Measurements from ENCODE around the gene NDRG2. TPM values are rescaled to one million over a fixed set of nuclear protein-coding genes. Genes with fewer than 3 reads are reported as not detected.
A peak's percentile ranks its signal among the peaks of the same experiment; 100 is the strongest.

NDRG2 gene
- total and polyA plus RNA-seq, 4 donors = 46.1 to 112 (median 58.6) TPM

DNA sequence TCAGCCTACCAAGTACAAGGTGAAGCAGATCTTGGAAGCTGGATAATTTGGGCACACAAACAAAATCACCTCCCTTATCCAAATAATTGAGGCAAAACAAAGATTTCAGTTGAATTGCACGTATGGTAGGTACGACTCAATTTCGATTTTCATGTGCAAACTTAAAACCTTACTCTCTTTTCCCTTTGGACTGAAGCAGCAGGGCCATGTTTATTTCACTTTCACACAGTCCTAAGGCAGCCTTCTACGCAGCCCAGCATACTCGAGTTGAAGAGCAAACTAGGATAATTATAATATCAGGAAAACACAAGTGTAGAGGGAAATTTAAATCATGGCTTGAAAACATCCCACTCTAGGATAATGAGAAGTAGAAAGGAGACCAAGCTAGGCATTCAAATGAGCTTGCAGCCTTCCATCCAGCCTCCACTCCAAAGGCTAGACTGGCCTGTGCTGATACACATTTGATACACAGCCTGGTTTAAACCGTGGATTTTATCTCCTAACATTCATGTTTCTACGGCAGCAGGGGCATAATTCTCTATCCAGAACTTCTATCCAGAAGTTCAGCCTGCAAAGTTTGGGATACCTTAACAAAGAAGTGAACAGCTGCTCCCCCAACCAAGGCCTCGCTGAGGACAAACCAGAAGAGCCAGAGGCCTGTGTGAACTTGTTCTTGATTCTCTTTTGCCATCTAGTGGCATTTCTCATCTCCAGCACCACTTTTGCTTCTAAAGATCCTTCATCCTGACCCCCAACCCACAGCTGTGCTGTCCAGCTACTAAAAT, 14.9 kb upstream of the NDRG2 start:
- TF ChIP-seq, protein P1, sequence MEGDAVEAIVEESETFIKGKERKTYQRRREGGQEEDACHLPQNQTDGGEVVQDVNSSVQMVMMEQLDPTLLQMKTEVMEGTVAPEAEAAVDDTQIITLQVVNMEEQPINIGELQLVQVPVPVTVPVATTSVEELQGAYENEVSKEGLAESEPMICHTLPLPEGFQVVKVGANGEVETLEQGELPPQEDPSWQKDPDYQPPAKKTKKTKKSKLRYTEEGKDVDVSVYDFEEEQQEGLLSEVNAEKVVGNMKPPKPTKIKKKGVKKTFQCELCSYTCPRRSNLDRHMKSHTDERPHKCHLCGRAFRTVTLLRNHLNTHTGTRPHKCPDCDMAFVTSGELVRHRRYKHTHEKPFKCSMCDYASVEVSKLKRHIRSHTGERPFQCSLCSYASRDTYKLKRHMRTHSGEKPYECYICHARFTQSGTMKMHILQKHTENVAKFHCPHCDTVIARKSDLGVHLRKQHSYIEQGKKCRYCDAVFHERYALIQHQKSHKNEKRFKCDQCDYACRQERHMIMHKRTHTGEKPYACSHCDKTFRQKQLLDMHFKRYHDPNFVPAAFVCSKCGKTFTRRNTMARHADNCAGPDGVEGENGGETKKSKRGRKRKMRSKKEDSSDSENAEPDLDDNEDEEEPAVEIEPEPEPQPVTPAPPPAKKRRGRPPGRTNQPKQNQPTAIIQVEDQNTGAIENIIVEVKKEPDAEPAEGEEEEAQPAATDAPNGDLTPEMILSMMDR (IDR thresholded peaks at IDR 0.05; ENCODE audit: control extremely low read depth, extremely low read depth) = peak; percentile 45
- Histone ChIP-seq H3K27ac (ENCODE audit: low read depth in 1 of 2, low read length in 1 of 2) (peak overlapping the region; percentile 68 to 71), H3K9ac (ENCODE audit: insufficient read depth in 1 of 2, low read length in 2 of 2) (peak overlapping the region in 1 of 2 donors; percentile 61), H3K36me3 (ENCODE audit: control insufficient read depth in 4 of 4, insufficient read depth in 4 of 4, low read length in 4 of 4) (no peaks in the 10 kb centered on the region), H3K4me1 (ENCODE audit: control insufficient read depth in 5 of 5, insufficient read depth in 5 of 5, low read length in 5 of 5) (peaks cover 12 to 26% (median 23%) of the 10 kb centered on the region in 5 donors), H3K9me3 (ENCODE audit: control insufficient read depth in 4 of 4, insufficient read depth in 3 of 4, low read length in 3 of 4) (peaks cover 0 to 2% (median 0%) of the 10 kb centered on the region in 4 donors), H3K4me3 (no peak overlapping the region), H3K27me3 (ENCODE audit: control insufficient read depth in 3 of 3, insufficient read depth in 3 of 3, low read length in 2 of 3) (no peaks in the 10 kb centered on the region)
- DNase-seq (peak; percentile 68 to 91 (median 88)), ATAC-seq (ENCODE audit: insufficient read depth, low FRiP score) (no peak)
- 49 to 61% methylated on average over 8 of the region's 8 CpGs for WGBS, 2 donors

- peak overlapping the region; percentile 68 to 71 for H3K27ac ChIP-seq (ENCODE audit: low read depth in 1 of 2, low read length in 1 of 2)
- ATAC-seq (ENCODE audit: insufficient read depth, low FRiP score) (peak; percentile 15), DNase-seq (peak; percentile 89 to 98 (median 94))
- peaks cover 7 to 26% (median 22%) of the 10 kb centered on the region in 5 donors for H3K4me1 ChIP-seq (ENCODE audit: control insufficient read depth in 5 of 5, insufficient read depth in 5 of 5, low read length in 5 of 5)
- no peaks in the 10 kb centered on the region for H3K27me3 ChIP-seq (ENCODE audit: control insufficient read depth in 3 of 3, insufficient read depth in 3 of 3, low read length in 2 of 3)
- H3K4me3 ChIP-seq = no peak overlapping the region
- TF ChIP-seq, protein P1 (IDR thresholded peaks at IDR 0.05; ENCODE audit: control extremely low read depth, extremely low read depth) = no peak
- H3K36me3 ChIP-seq (ENCODE audit: control insufficient read depth in 4 of 4, insufficient read depth in 4 of 4, low read length in 4 of 4) = no peaks in the 10 kb centered on the region
- H3K9me3 ChIP-seq (ENCODE audit: control insufficient read depth in 4 of 4, insufficient read depth in 3 of 4, low read length in 3 of 4) = no peaks in the 10 kb centered on the region
- H3K9ac ChIP-seq (ENCODE audit: insufficient read depth in 1 of 2, low read length in 2 of 2) = peak overlapping the region in 1 of 2 donors; percentile 61
- WGBS, 2 donors = 28 to 49% methylated on average over 10 of the region's 10 CpGs
These were observed 13.9 kb upstream of the NDRG2 start for GRCh38 chr14:21038441-21039422.

DNA sequence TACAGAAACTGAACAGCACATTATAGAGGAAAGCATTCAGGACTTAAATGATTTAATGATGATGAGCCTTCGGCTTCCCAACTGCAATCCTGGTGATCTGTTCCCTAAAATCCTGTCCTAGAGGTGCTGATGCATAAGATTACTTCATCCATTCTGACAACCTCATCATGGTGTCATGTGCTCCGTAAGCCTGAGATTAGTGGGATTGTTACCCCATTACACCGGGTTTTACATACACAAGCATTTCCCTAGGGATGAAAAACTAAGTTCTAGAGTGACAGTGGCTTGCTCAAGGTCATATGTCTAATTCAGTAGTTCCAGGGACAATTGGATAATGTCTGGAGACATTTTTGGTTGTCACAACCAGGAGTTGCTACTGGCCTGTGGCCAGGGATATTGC, 12.3 kb upstream of the NDRG2 start:
- no peak for ATAC-seq (ENCODE audit: insufficient read depth, low FRiP score)
- DNase-seq = no peak
- Histone ChIP-seq H3K27me3 (ENCODE audit: control insufficient read depth in 3 of 3, insufficient read depth in 3 of 3, low read length in 2 of 3) (no peaks in the 10 kb centered on the region), H3K27ac (ENCODE audit: low read depth in 1 of 2, low read length in 1 of 2) (no peak overlapping the region), H3K9ac (ENCODE audit: insufficient read depth in 1 of 2, low read length in 2 of 2) (no peak overlapping the region), H3K4me1 (ENCODE audit: control insufficient read depth in 5 of 5, insufficient read depth in 5 of 5, low read length in 5 of 5) (peaks cover 0 to 23% (median 20%) of the 10 kb centered on the region in 5 donors), H3K4me3 (no peak overlapping the region), H3K36me3 (ENCODE audit: control insufficient read depth in 4 of 4, insufficient read depth in 4 of 4, low read length in 4 of 4) (no peaks in the 10 kb centered on the region), H3K9me3 (ENCODE audit: control insufficient read depth in 4 of 4, insufficient read depth in 3 of 4, low read length in 3 of 4) (no peaks in the 10 kb centered on the region)
- 80 to 90% methylated on average over 3 of the region's 3 CpGs for WGBS, 2 donors
- TF ChIP-seq, protein P1 (IDR thresholded peaks at IDR 0.05; ENCODE audit: control extremely low read depth, extremely low read depth) = no peak
